ENCODE data around the gene MAPKAP1. TPM values are rescaled to one million over a fixed set of nuclear protein-coding genes. Genes with fewer than 3 reads are reported as not detected.
A peak's percentile ranks its signal among the peaks of the same experiment; 100 is the strongest.

Gene MAPKAP1
- total and polyA plus RNA-seq, 2 experiments from 2014 or later: 68.4 to 98.5 TPM

GRCh38 chr9:125644819-125645507 is 62.0 kb downstream of the MAPKAP1 start:
- no peaks in the 10 kb centered on the region for H3K9me3 Mint-ChIP-seq
- Histone ChIP-seq H3K27ac (ENCODE audit: low read depth) (peak overlapping the region; percentile 75), H3K9me2 (ENCODE audit: insufficient read depth) (no peaks in the 10 kb centered on the region), H3K4me3 (no peak overlapping the region), H2AFZ (no peak overlapping the region), H3K36me3 (ENCODE audit: insufficient read depth) (no peaks in the 10 kb centered on the region; the same call in 1 of the 2 replicates), H3F3A (replicated peaks; ENCODE audit: low read depth) (no peaks in the 10 kb centered on the region), H3K4me1 (ENCODE audit: insufficient read depth) (peaks cover 41% of the 10 kb centered on the region), H3K4me2 (peak overlapping the region; percentile 16; the same call in 1 of the 2 replicates), H3K79me2 (replicated peaks; ENCODE audit: insufficient read depth) (peaks cover 79% of the 10 kb centered on the region), H3K27me3 (ENCODE audit: insufficient read depth) (no peaks in the 10 kb centered on the region), H4K20me1 (replicated peaks; ENCODE audit: insufficient read depth) (0 out of 2 replicates have a peak, but pooled peaks cover 4% of the 10 kb centered on the region)
- TF ChIP-seq CTCF (conservative IDR thresholded peaks at IDR 0.05; ENCODE audit: low read depth in 2 of 2): no peak
- no peak for TF ChIP-seq EZH2phosphoT487 (IDR thresholded peaks at IDR 0.05; ENCODE audit: unreplicated experiment)
- no peak for TF ChIP-seq CREB1 (CRISPR knock-in tag; IDR thresholded peaks at IDR 0.05; ENCODE audit: low read depth)
- no peak for TF ChIP-seq ZNF331 (CRISPR knock-in tag; IDR thresholded peaks at IDR 0.05; ENCODE audit: low read depth)
- no peak for TF ChIP-seq ZNF114 (CRISPR knock-in tag; IDR thresholded peaks at IDR 0.05)
- TF ChIP-seq ETS1 (IDR thresholded peaks at IDR 0.05): no peak
- no peak for TF ChIP-seq REST (IDR thresholded peaks at IDR 0.05; ENCODE audit: unreplicated experiment)
- no peak for TF ChIP-seq ZNF462 (CRISPR knock-in tag; IDR thresholded peaks at IDR 0.05)
- no peak for TF ChIP-seq NANOG (IDR thresholded peaks at IDR 0.05; ENCODE audit: borderline replicate concordance)
- TF ChIP-seq JUNB (IDR thresholded peaks at IDR 0.05; ENCODE audit: unreplicated experiment): no peak
- no peak for TF ChIP-seq EZH2 (IDR thresholded peaks at IDR 0.05; ENCODE audit: low read depth, unreplicated experiment)
- no peak for TF ChIP-seq STAT1 (IDR thresholded peaks at IDR 0.05; ENCODE audit: unreplicated experiment)
- TF ChIP-seq POLR2AphosphoS5 (IDR thresholded peaks at IDR 0.05; ENCODE audit: low read depth): no peak
- H3K27ac Mint-ChIP-seq: peak overlapping the region; percentile 70; the same call in 1 of the 2 replicates
- H3K27me3 Mint-ChIP-seq (ENCODE audit: insufficient read depth, low read depth, poor library complexity): peaks cover 11% of the 10 kb centered on the region
- peaks cover 43% of the 10 kb centered on the region for H3K4me1 Mint-ChIP-seq
- DNase-seq (ENCODE audit: low spot score): no peak
- no peaks in the 10 kb centered on the region for H3K36me3 Mint-ChIP-seq (ENCODE audit: low read depth)
- H3K4me3 Mint-ChIP-seq: no peak overlapping the region
- peak; percentile 70 for ATAC-seq

Measured in GM23338 (cell line).